ENCODE data around the gene C14orf93. TPM values are rescaled to one million over a fixed set of nuclear protein-coding genes. Genes with fewer than 3 reads are reported as not detected.

The C14orf93 gene
- total RNA-seq, 1 donor from 2014 or later, result 14.0 TPM

DNA sequence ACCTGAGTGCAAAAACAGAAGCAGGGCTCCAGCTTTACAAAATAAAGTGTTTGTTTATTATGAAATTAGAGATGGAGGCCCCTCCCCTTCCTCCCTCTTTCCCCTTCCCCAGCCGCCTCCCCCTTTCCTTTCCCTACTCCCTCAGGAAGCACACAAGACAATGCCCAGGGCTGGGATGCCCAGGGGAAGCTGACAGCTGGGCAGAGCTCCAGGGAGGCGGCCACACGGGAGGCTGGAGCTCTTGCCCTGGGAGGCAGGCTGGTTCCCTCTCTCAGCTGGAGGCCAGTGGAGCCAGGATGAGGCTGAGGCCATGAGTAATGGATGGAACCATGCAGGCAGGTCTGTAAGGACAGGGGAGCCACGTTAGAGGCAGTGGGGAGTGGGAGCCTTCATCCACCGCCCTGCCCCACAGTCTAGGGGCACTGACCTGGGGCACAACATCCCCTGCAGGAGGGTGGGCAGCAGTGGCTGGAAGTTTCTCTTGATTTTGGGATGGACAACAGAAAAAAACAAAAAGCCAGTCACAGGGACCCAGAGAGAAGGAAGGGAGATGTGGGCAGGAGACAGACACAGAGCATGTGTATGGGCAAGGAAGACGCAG, 37.2 kb upstream of the C14orf93 start:
- H3K4me3 Mint-ChIP-seq, result no peak overlapping the region
- H3K27ac Mint-ChIP-seq, result no peak overlapping the region
- DNase-seq (ENCODE audit: low spot score in 2 of 2, unreplicated experiment in 2 of 2), result no peak
- H3K4me1 Mint-ChIP-seq, result peaks cover 13% of the 10 kb centered on the region
- H3K27me3 Mint-ChIP-seq (ENCODE audit: low read depth), result no peaks in the 10 kb centered on the region
- TF ChIP-seq, protein P1, sequence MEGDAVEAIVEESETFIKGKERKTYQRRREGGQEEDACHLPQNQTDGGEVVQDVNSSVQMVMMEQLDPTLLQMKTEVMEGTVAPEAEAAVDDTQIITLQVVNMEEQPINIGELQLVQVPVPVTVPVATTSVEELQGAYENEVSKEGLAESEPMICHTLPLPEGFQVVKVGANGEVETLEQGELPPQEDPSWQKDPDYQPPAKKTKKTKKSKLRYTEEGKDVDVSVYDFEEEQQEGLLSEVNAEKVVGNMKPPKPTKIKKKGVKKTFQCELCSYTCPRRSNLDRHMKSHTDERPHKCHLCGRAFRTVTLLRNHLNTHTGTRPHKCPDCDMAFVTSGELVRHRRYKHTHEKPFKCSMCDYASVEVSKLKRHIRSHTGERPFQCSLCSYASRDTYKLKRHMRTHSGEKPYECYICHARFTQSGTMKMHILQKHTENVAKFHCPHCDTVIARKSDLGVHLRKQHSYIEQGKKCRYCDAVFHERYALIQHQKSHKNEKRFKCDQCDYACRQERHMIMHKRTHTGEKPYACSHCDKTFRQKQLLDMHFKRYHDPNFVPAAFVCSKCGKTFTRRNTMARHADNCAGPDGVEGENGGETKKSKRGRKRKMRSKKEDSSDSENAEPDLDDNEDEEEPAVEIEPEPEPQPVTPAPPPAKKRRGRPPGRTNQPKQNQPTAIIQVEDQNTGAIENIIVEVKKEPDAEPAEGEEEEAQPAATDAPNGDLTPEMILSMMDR (IDR thresholded peaks at IDR 0.05; ENCODE audit: unreplicated experiment), result no peak
- H3K36me3 Mint-ChIP-seq, result peaks cover 10% of the 10 kb centered on the region
- no peaks in the 10 kb centered on the region for H3K9me3 Mint-ChIP-seq

DNA sequence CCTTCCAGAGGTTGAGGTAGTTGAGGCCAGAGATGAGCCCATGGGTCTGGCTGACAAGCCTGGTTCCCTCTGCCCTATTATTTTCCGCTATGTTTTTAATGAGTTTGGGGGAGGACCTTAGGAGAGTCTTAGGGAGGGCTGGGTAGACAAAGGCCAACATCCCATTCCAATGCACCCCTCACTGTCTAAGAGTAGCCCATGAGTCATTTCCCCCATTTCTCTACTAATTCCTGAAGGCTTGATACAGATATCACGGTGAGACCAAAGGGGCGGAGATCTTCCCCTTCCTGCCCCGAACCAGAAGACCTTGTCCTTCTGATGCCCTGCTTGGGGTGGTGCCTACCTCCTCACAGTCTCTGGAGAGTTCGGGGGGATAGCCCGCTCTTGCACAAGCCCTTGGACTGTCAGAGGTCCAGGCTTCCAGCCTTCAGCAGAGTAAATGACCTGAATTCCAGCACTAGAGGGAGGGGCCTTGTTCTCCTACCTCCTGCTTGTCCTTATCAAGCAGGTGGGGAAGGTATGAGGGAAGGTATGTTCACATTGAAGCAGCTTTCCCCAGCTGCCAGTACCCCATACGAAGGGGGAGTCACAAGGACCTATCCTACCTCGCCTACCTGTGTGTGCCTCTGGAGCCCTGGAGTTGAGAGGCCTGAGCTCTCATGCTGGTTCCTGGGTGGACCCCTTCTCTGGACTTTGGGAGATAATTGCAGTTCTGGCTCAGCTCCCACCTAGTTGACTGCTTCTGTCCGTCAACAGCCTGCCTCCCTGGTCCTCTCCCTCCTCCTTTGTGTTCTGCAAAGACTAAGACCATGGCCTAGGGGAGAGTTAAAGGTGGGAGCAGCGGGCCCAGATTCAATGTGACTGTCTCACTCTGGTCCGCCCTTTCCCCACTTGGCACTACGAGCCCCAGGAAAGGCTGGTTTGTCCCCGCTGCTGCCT, 35.7 kb upstream of the C14orf93 start:
- peak overlapping the region; percentile 32 for H3K27ac Mint-ChIP-seq
- TF ChIP-seq, protein P1 (IDR thresholded peaks at IDR 0.05; ENCODE audit: unreplicated experiment), result no peak
- H3K36me3 Mint-ChIP-seq, result peaks cover 10% of the 10 kb centered on the region
- peaks cover 13% of the 10 kb centered on the region for H3K4me1 Mint-ChIP-seq
- H3K9me3 Mint-ChIP-seq, result no peaks in the 10 kb centered on the region
- no peaks in the 10 kb centered on the region for H3K27me3 Mint-ChIP-seq (ENCODE audit: low read depth)
- no peak for DNase-seq (ENCODE audit: low spot score in 2 of 2, unreplicated experiment in 2 of 2)
- no peak overlapping the region for H3K4me3 Mint-ChIP-seq

DNA sequence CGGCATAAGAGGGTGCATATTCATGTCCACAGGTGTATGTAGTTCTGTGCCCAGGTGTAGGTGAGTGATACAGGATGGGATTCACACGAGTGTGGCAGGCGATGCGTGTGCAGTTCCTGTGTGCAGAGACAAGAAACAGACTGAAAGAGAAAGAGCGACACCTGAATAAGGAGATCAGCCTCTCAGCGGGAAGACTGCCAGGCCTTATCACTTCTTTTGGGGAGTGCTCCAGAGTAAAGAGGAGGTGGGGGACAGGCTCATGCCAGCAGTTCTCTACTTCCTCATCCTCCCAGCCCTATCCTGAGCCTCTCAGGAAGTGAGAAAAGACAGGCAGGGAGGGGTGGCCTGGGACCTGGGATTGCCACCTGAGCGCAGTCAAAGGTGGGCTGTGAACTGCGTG, 34.9 kb upstream of the C14orf93 start:
- Mint-ChIP-seq H3K4me3 (no peak overlapping the region), H3K36me3 (peaks cover 10% of the 10 kb centered on the region), H3K4me1 (peaks cover 13% of the 10 kb centered on the region), H3K9me3 (no peaks in the 10 kb centered on the region), H3K27ac (no peak overlapping the region), H3K27me3 (ENCODE audit: low read depth) (no peaks in the 10 kb centered on the region)
- TF ChIP-seq, protein P1 (IDR thresholded peaks at IDR 0.05; ENCODE audit: unreplicated experiment), result no peak
- no peak for DNase-seq (ENCODE audit: low spot score in 2 of 2, unreplicated experiment in 2 of 2)

DNA sequence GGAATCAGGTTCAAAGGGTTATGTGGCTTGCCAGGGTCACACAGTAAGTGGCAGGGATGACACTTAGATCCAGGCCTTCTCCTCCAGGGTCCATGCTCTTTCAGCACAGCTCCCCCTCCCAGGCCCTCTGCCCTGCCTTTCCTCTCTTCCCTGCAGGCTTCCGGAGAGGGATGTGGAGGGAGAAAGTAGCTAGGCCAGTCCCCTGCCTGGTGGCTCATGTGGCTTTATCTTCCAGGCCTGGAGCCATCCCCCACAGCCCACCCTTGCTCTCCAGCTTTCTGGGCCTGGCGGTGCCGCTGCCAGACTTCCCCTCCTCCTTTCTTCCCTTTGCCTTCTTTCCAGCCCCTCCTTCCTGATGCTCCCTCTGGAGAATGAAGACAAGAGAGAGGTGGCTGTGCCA, 33.8 kb upstream of the C14orf93 start:
- H3K36me3 Mint-ChIP-seq, result peaks cover 9% of the 10 kb centered on the region

DNA sequence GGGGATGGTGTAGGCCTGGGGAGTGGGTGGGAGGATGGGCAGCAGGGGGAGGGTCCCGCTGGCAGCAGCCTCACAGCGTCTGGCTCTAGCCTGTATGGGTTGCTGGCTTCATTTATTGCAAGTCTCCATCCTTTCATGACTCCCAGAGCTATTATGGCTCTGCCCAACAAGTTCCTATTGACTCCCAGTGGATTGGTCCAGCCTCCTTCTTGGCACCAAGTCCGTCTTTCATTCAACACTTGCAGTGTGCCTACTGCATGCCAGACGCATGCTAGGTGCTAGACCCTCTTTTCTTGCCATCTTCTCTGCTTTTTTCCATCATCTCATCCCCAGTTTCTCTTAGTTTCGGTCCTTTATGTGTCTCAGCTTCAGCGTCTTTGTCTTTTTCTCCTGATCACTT, 33.2 kb upstream of the C14orf93 start:
- peaks cover 13% of the 10 kb centered on the region for H3K4me1 Mint-ChIP-seq
- no peaks in the 10 kb centered on the region for H3K27me3 Mint-ChIP-seq (ENCODE audit: low read depth)
- DNase-seq (ENCODE audit: low spot score in 2 of 2, unreplicated experiment in 2 of 2), result no peak
- H3K9me3 Mint-ChIP-seq, result no peaks in the 10 kb centered on the region
- TF ChIP-seq, protein P1 (IDR thresholded peaks at IDR 0.05; ENCODE audit: unreplicated experiment), result no peak
- no peak overlapping the region for H3K4me3 Mint-ChIP-seq
- H3K36me3 Mint-ChIP-seq, result peaks cover 4% of the 10 kb centered on the region
- no peak overlapping the region for H3K27ac Mint-ChIP-seq

More for the DNA sequence above, 33.8 kb upstream of the C14orf93 start:
- H3K27ac Mint-ChIP-seq, result peak overlapping the region; percentile 84
- no peaks in the 10 kb centered on the region for H3K9me3 Mint-ChIP-seq
- TF ChIP-seq, protein P1 (IDR thresholded peaks at IDR 0.05; ENCODE audit: unreplicated experiment), result no peak
- DNase-seq (ENCODE audit: low spot score in 2 of 2, unreplicated experiment in 2 of 2), result no peak
- peaks cover 13% of the 10 kb centered on the region for H3K4me1 Mint-ChIP-seq
- no peaks in the 10 kb centered on the region for H3K27me3 Mint-ChIP-seq (ENCODE audit: low read depth)
- no peak overlapping the region for H3K4me3 Mint-ChIP-seq
